GM23338 (cell line): ENCODE results near the gene P2RX7. TPM values are rescaled to one million over a fixed set of nuclear protein-coding genes. Genes with fewer than 3 reads are reported as not detected.
A peak's percentile ranks its signal among the peaks of the same experiment; 100 is the strongest.

Source experiments
- ATAC-seq: fragments of 200-7000 bp; cut with Tn5 transposase; 3 replicates; pipeline ENCODE4 v1.9.1; 2020
- DNase-seq: peaks from one replicate; pipeline ENCODE4 v3.0.0-alpha.2; 2015; ENCODE audit warnings: low spot score
- H2AFZ ChIP-seq: fragments of 200-600 bp; sonication (generic); 2 replicates; pipeline ENCODE4 v1.8.0; 2016; ENCODE audit warnings: antibody characterized with exemption, mild to moderate bottlenecking, moderate library complexity
- H3F3A ChIP-seq: fragments of 200-600 bp; sonication (generic); replicated peaks from 2 replicates; pipeline ENCODE4 v1.8.0; 2017; ENCODE audit warnings: antibody characterized with exemption, mixed run types, low read depth
- H3K27ac ChIP-seq: fragments of 200-600 bp; sonication (generic); 2 replicates; pipeline ENCODE4 v1.6.1; 2016; ENCODE audit warnings: low read depth
- H3K27me3 ChIP-seq: fragments of 200-600 bp; sonication (generic); 2 replicates; pipeline ENCODE4 v1.8.0; 2016; ENCODE audit warnings: mild to moderate bottlenecking, mixed run types, moderate library complexity; ENCODE audit not compliant: insufficient read depth
- H3K36me3 ChIP-seq: fragments of 200-600 bp; sonication (generic); 2 replicates; pipeline ENCODE4 v1.8.0; 2016; ENCODE audit warnings: mild to moderate bottlenecking; ENCODE audit not compliant: insufficient read depth
- H3K4me1 ChIP-seq: fragments of 200-600 bp; sonication (generic); 2 replicates; pipeline ENCODE4 v1.8.0; 2016; ENCODE audit warnings: mild to moderate bottlenecking, moderate library complexity; ENCODE audit not compliant: insufficient read depth
- H3K4me2 ChIP-seq: fragments of 200-600 bp; sonication (generic); 2 replicates; pipeline ENCODE4 v1.7.1; 2017; ENCODE audit warnings: mixed run types
- H3K4me3 ChIP-seq: fragments of 200-600 bp; sonication (generic); 2 replicates; pipeline ENCODE4 v1.6.1; 2016; ENCODE audit warnings: mixed run types
- H3K79me2 ChIP-seq: fragments of 200-600 bp; sonication (generic); replicated peaks from 2 replicates; pipeline ENCODE4 v1.8.0; 2017; ENCODE audit warnings: mild to moderate bottlenecking; ENCODE audit not compliant: insufficient read depth
- H3K9me2 ChIP-seq: fragments of 200-600 bp; sonication (generic); 2 replicates; pipeline ENCODE4 v1.8.0; 2017; ENCODE audit not compliant: insufficient read depth
- H4K20me1 ChIP-seq: fragments of 200-600 bp; sonication (generic); replicated peaks from 2 replicates; pipeline ENCODE4 v1.8.0; 2017; ENCODE audit warnings: mild to moderate bottlenecking; ENCODE audit not compliant: insufficient read depth
- H3K27ac Mint-ChIP-seq: 2 replicates; pipeline ENCODE4 v1.8.0; 2020; ENCODE audit warnings: inconsistent platforms, mild to moderate bottlenecking, moderate library complexity, mixed read lengths
- H3K27me3 Mint-ChIP-seq: 3 replicates; pipeline ENCODE4 v1.8.0; 2022; ENCODE audit warnings: low read depth, mild to moderate bottlenecking, moderate library complexity, mixed read lengths, inconsistent platforms; ENCODE audit not compliant: insufficient read depth, poor library complexity
- H3K36me3 Mint-ChIP-seq: 3 replicates; pipeline ENCODE4 v1.8.0; 2021; ENCODE audit warnings: low read depth, mild to moderate bottlenecking, inconsistent platforms, moderate library complexity, mixed read lengths
- H3K4me1 Mint-ChIP-seq: 3 replicates; pipeline ENCODE4 v1.8.0; 2020; ENCODE audit warnings: mild to moderate bottlenecking, inconsistent platforms, mixed read lengths
- H3K4me3 Mint-ChIP-seq: 3 replicates; pipeline ENCODE4 v1.8.0; 2021; ENCODE audit warnings: moderate library complexity, mild to moderate bottlenecking, inconsistent platforms, mixed read lengths
- H3K9me3 Mint-ChIP-seq: 3 replicates; pipeline ENCODE4 v1.8.0; 2020; ENCODE audit warnings: moderate library complexity, mild to moderate bottlenecking, inconsistent platforms, mixed read lengths
- EZH2 ChIP-seq: fragments of 200-600 bp; sonication (generic); IDR thresholded peaks from one replicate; pipeline ENCODE4 v1.8.0; 2017; ENCODE audit warnings: antibody characterized with exemption, mild to moderate bottlenecking, low read depth; ENCODE audit not compliant: unreplicated experiment
- EZH2phosphoT487 ChIP-seq: fragments of 200-600 bp; sonication (generic); IDR thresholded peaks from one replicate; pipeline ENCODE4 v1.8.1; 2018; ENCODE audit warnings: antibody characterized with exemption; ENCODE audit not compliant: unreplicated experiment
- JUNB ChIP-seq: IDR thresholded peaks from one replicate; pipeline ENCODE4 v1.6.1; 2016; ENCODE audit warnings: antibody characterized with exemption; ENCODE audit not compliant: unreplicated experiment
- NANOG ChIP-seq: IDR thresholded peaks from 2 replicates; pipeline ENCODE4 v1.6.1; 2016; ENCODE audit warnings: antibody characterized with exemption, borderline replicate concordance
- POLR2AphosphoS5 ChIP-seq: IDR thresholded peaks from 2 replicates; pipeline ENCODE4 v1.6.1; 2016; ENCODE audit warnings: antibody characterized with exemption, low read depth
- ZNF114 ChIP-seq: fragments of 250-450 bp; sonication (Bioruptor Pico); IDR thresholded peaks from 2 replicates; pipeline ENCODE4 v1.5.0; 2020; ENCODE audit warnings: mild to moderate bottlenecking, moderate library complexity
- polyA plus RNA-seq: library from polyadenylated mRNA; unstranded; fragments of >200 nt; fragmentation: Nextera tagmentation; extraction: Ambion mirVana; gene quantifications from 2 replicates; pipeline ENCODE4 v1.2.1, GENCODE V29; 2016
- total RNA-seq: library from RNA; depleted of rRNA; stranded (reverse); fragments of >200 nt; shearing (Covaris generic); gene quantifications from 2 replicates; pipeline ENCODE4 v1.2.3, GENCODE V29; 2014
- TF ChIP-seq, protein P1 (sequence below), 2 experiments: fragments of 200-600 bp in 1 of 2; sonication (generic) in 1 of 2; conservative IDR thresholded peaks; 2 replicates each; pipeline versions ENCODE4 v1.5.1 to v1.6.1; 2016 to 2017; ENCODE audit warnings: antibody characterized with exemption in 2 of 2, low read depth in 2 of 2, mild to moderate bottlenecking in 2 of 2, moderate library complexity in 1 of 2
- TF ChIP-seq, protein P2 (sequence below): IDR thresholded peaks from 2 replicates; pipeline ENCODE4 v1.6.1; 2016; ENCODE audit warnings: antibody characterized with exemption
- TF ChIP-seq, protein P3 (sequence below): IDR thresholded peaks from one replicate; pipeline ENCODE4 v1.6.1; 2018; ENCODE audit warnings: antibody characterized with exemption; ENCODE audit not compliant: unreplicated experiment

The P2RX7 gene
- total and polyA plus RNA-seq, 2 experiments from 2014 or later = 0.24 to 0.48 TPM

DNA sequence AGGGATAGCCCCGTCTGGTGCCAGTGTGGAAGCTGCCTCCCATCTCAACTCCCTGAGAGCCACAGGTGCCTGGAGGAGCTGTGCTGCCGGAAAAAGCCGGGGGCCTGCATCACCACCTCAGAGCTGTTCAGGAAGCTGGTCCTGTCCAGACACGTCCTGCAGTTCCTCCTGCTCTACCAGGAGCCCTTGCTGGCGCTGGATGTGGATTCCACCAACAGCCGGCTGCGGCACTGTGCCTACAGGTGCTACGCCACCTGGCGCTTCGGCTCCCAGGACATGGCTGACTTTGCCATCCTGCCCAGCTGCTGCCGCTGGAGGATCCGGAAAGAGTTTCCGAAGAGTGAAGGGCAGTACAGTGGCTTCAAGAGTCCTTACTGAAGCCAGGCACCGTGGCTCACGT lies 51.7 kb downstream of the P2RX7 start:
- peaks cover 4% of the 10 kb centered on the region for H3K27me3 Mint-ChIP-seq
- Histone ChIP-seq H3F3A (no peaks in the 10 kb centered on the region), H3K27ac (no peak overlapping the region), H3K27me3 (no peaks in the 10 kb centered on the region), H3K36me3 (no peaks in the 10 kb centered on the region), H2AFZ (peak overlapping the region; percentile 59; the same call in 1 of the 2 replicates), H3K9me2 (no peaks in the 10 kb centered on the region), H3K4me1 (no peaks in the 10 kb centered on the region), H3K79me2 (no peaks in the 10 kb centered on the region), H3K4me2 (no peak overlapping the region), H4K20me1 (no peaks in the 10 kb centered on the region), H3K4me3 (no peak overlapping the region)
- no peak overlapping the region for H3K4me3 Mint-ChIP-seq
- H3K27ac Mint-ChIP-seq = no peak overlapping the region
- no peaks in the 10 kb centered on the region for H3K4me1 Mint-ChIP-seq
- no peaks in the 10 kb centered on the region for H3K36me3 Mint-ChIP-seq
- TF ChIP-seq, protein P1, sequence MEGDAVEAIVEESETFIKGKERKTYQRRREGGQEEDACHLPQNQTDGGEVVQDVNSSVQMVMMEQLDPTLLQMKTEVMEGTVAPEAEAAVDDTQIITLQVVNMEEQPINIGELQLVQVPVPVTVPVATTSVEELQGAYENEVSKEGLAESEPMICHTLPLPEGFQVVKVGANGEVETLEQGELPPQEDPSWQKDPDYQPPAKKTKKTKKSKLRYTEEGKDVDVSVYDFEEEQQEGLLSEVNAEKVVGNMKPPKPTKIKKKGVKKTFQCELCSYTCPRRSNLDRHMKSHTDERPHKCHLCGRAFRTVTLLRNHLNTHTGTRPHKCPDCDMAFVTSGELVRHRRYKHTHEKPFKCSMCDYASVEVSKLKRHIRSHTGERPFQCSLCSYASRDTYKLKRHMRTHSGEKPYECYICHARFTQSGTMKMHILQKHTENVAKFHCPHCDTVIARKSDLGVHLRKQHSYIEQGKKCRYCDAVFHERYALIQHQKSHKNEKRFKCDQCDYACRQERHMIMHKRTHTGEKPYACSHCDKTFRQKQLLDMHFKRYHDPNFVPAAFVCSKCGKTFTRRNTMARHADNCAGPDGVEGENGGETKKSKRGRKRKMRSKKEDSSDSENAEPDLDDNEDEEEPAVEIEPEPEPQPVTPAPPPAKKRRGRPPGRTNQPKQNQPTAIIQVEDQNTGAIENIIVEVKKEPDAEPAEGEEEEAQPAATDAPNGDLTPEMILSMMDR (conservative IDR thresholded peaks at IDR 0.05; ENCODE audit: low read depth in 2 of 2) = no peak; a peak in 1 of 4 replicates
- TF ChIP-seq ZNF114 (no peak), EZH2phosphoT487 (no peak), POLR2AphosphoS5 (no peak)
- H3K9me3 Mint-ChIP-seq = no peaks in the 10 kb centered on the region
- DNase-seq = peak; percentile 45
- ATAC-seq = peak; percentile 49

DNA sequence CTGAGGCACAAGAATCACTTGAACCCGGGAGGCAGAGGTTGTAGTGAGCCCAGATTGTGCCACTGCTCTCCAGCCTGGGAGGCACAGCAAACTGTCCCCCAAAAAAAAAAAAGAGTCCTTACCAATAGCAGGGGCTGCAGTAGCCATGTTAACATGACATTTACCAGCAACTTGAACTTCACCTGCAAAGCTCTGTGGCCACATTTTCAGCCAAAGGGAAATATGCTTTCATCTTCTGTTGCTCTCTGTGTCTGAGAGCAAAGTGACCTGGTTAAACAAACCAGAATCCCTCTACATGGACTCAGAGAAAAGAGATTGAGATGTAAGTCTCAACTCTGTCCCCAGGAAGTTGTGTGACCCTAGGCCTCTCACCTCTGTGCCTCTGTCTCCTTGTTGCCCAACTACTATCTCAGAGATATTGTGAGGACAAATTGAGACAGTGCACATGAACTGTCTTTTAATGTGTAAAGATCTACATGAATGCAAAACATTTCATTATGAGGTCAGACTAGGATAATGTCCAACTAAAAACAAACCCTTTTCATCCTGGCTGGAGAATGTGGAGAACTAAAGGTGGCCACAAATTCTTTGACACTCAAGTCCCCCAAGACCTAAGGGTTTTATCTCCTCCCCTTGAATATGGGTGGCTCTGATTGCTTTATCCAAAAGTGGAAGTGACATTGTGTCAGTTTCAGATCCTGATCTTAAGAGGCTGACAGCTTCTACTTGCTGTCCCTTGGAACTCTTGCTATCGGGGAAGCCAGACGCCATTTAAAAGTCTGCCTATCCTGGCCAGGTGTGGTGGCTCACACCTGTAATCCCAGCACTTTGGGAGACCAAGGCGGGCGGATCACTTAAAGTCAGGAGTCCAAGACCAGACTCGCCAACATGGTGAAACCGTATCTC lies 52.6 kb downstream of the P2RX7 start:
- Histone ChIP-seq H2AFZ (peak overlapping the region; percentile 59; the same call in 1 of the 2 replicates), H3K27ac (no peak overlapping the region), H3K4me2 (no peak overlapping the region), H3K27me3 (no peaks in the 10 kb centered on the region), H3K4me3 (no peak overlapping the region), H3K4me1 (no peaks in the 10 kb centered on the region), H3K36me3 (no peaks in the 10 kb centered on the region), H4K20me1 (no peaks in the 10 kb centered on the region), H3K9me2 (no peaks in the 10 kb centered on the region), H3K79me2 (no peaks in the 10 kb centered on the region), H3F3A (no peaks in the 10 kb centered on the region)
- DNase-seq = no peak
- H3K36me3 Mint-ChIP-seq = no peaks in the 10 kb centered on the region
- TF ChIP-seq, protein P2, sequence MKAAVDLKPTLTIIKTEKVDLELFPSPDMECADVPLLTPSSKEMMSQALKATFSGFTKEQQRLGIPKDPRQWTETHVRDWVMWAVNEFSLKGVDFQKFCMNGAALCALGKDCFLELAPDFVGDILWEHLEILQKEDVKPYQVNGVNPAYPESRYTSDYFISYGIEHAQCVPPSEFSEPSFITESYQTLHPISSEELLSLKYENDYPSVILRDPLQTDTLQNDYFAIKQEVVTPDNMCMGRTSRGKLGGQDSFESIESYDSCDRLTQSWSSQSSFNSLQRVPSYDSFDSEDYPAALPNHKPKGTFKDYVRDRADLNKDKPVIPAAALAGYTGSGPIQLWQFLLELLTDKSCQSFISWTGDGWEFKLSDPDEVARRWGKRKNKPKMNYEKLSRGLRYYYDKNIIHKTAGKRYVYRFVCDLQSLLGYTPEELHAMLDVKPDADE = no peak
- H3K4me1 Mint-ChIP-seq = no peaks in the 10 kb centered on the region
- H3K27ac Mint-ChIP-seq = no peak overlapping the region
- no peak for ATAC-seq
- H3K27me3 Mint-ChIP-seq = peaks cover 4% of the 10 kb centered on the region
- no peaks in the 10 kb centered on the region for H3K9me3 Mint-ChIP-seq
- H3K4me3 Mint-ChIP-seq = no peak overlapping the region

DNA sequence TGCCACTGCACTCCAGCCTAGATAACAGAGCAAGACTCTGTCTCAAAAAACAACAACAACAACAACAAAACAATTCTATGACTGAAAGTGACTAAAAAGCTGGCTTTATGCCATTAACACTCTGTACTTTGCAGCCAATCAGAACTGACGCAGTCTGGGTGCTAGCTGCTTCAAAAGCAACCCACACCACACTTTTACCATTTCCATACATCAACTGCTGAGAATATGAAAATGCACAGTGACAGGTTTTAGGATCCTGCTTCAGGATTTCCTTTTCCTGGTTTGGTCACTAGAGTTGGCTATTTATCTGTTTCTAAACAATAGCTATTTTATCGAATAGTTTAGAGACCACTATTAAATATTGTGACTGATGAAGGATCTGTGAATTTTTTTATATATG lies 54.1 kb downstream of the P2RX7 start:
- no peak overlapping the region for H3K27ac Mint-ChIP-seq
- H3K4me2 ChIP-seq = no peak overlapping the region
- no peak overlapping the region for H3K27ac ChIP-seq
- no peaks in the 10 kb centered on the region for H3K4me1 Mint-ChIP-seq
- H3K36me3 Mint-ChIP-seq = no peaks in the 10 kb centered on the region; the same call in 2 of the 3 replicates
- no peaks in the 10 kb centered on the region for H3K9me2 ChIP-seq
- H2AFZ ChIP-seq = no peak overlapping the region
- H3K9me3 Mint-ChIP-seq = no peaks in the 10 kb centered on the region
- no peaks in the 10 kb centered on the region for H3K36me3 ChIP-seq
- ATAC-seq = no peak
- no peaks in the 10 kb centered on the region for H3K27me3 ChIP-seq
- H3K27me3 Mint-ChIP-seq = peaks cover 4% of the 10 kb centered on the region
- H3K4me1 ChIP-seq = no peaks in the 10 kb centered on the region
- no peak overlapping the region for H3K4me3 ChIP-seq
- DNase-seq = no peak
- no peaks in the 10 kb centered on the region for H3F3A ChIP-seq
- H3K4me3 Mint-ChIP-seq = no peak overlapping the region
- H3K79me2 ChIP-seq = no peaks in the 10 kb centered on the region
- H4K20me1 ChIP-seq = no peaks in the 10 kb centered on the region
- TF ChIP-seq NANOG = no peak
- TF ChIP-seq ZNF114 = no peak
- TF ChIP-seq, protein P3, sequence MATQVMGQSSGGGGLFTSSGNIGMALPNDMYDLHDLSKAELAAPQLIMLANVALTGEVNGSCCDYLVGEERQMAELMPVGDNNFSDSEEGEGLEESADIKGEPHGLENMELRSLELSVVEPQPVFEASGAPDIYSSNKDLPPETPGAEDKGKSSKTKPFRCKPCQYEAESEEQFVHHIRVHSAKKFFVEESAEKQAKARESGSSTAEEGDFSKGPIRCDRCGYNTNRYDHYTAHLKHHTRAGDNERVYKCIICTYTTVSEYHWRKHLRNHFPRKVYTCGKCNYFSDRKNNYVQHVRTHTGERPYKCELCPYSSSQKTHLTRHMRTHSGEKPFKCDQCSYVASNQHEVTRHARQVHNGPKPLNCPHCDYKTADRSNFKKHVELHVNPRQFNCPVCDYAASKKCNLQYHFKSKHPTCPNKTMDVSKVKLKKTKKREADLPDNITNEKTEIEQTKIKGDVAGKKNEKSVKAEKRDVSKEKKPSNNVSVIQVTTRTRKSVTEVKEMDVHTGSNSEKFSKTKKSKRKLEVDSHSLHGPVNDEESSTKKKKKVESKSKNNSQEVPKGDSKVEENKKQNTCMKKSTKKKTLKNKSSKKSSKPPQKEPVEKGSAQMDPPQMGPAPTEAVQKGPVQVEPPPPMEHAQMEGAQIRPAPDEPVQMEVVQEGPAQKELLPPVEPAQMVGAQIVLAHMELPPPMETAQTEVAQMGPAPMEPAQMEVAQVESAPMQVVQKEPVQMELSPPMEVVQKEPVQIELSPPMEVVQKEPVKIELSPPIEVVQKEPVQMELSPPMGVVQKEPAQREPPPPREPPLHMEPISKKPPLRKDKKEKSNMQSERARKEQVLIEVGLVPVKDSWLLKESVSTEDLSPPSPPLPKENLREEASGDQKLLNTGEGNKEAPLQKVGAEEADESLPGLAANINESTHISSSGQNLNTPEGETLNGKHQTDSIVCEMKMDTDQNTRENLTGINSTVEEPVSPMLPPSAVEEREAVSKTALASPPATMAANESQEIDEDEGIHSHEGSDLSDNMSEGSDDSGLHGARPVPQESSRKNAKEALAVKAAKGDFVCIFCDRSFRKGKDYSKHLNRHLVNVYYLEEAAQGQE = no peak
- TF ChIP-seq POLR2AphosphoS5 = no peak
- TF ChIP-seq JUNB = no peak
- no peak for TF ChIP-seq EZH2
